HG02642 (cell line): ENCODE measurements around the gene TRIM54.

Experiments used
- ATAC-seq: cut with Tn5 transposase; IDR thresholded peaks from one replicate; pipeline ENCODE4 v1.9.1; 2021; ENCODE audit warnings: mild to moderate bottlenecking; ENCODE audit not compliant: unreplicated experiment, poor library complexity

Gene TRIM54, protein sequence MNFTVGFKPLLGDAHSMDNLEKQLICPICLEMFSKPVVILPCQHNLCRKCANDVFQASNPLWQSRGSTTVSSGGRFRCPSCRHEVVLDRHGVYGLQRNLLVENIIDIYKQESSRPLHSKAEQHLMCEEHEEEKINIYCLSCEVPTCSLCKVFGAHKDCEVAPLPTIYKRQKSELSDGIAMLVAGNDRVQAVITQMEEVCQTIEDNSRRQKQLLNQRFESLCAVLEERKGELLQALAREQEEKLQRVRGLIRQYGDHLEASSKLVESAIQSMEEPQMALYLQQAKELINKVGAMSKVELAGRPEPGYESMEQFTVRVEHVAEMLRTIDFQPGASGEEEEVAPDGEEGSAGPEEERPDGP

DNA sequence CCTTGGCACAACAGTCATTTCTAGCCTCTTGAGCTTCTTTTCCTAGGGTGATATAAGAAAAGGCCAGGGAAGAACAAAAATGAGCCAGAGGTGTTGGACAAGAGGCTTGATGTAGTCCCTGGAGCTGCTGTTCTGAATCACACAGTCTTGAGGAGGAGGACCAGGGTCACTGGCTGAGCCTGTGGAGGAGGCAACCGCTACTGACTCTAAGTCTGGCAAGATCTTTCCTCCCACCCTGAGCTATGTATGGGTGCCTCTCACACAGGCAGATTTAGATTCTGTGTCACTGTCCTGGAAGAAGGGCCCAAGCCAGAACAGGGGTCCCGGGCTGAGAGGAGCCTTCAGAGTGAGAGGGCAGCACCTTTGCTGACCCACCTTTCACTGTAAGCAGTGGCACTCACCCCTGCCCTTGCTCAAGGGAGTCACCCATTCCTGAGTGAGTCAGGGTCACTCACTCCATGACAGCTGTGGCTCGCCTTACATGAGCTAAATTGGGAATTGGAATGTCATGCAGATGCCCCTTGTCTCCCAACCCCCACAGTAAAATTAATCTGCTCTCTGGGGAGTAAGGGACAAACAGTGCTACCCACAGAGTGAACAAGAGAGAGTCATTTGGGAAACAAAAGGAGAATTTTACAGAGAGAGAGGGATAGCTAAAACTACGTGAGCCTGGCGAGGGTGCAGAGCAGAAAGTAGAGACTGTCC, at the start of gene TRIM54:
TRIM54 (plus strand) TSS at position 575 of the 705 bp plus-strand sequence. CDS start 303 bp downstream, outside the sequence.
- no peak for ATAC-seq

DNA sequence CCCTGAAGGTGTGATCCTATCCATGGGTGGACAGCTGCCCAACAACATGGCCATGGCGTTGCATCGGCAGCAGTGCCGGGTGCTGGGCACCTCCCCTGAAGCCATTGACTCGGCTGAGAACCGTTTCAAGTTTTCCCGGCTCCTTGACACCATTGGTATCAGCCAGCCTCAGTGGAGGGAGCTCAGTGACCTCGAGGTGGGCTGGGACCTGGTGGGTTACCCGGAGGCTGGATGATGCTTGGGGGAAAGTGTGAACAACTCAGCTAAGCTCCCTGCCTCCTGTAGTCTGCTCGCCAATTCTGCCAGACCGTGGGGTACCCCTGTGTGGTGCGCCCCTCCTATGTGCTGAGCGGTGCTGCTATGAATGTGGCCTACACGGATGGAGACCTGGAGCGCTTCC, 48.9 kb upstream of the TRIM54 start:
- ATAC-seq, result no peak

DNA sequence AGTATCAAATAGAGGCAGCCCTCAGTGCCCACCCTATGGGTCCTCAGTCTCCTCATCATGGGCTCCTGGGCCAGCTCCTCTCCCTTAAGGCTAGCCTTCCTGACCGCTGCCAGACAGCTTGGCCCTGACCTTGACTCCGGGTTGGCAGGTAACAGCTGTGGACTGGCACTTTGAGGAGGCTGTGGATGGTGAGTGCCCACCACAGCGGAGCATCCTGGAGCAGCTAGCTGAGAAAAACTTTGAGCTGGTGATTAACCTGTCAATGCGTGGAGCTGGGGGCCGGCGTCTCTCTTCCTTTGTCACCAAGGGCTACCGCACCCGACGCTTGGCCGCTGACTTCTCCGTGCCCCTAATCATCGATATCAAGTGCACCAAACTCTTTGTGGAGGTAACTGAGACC, 46.1 kb upstream of the TRIM54 start:
- no peak for ATAC-seq

DNA sequence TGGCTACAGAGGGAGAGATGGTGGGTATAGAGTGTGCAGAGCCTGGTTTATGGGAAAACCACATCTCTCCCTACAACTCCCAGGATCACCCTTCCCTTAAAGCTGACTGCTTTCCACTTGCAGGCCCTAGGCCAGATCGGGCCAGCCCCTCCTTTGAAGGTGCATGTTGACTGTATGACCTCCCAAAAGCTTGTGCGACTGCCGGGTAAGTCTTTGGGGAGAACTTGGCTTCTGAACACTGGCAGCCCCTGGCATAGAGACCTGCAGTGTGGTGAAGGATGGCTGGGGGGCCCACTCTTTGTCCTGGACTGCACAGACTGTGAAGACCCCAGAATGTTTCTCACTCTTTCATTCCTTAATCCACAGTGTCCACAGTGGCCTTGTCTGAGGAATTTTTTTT, 45.6 kb upstream of the TRIM54 start:
- ATAC-seq, result no peak

DNA sequence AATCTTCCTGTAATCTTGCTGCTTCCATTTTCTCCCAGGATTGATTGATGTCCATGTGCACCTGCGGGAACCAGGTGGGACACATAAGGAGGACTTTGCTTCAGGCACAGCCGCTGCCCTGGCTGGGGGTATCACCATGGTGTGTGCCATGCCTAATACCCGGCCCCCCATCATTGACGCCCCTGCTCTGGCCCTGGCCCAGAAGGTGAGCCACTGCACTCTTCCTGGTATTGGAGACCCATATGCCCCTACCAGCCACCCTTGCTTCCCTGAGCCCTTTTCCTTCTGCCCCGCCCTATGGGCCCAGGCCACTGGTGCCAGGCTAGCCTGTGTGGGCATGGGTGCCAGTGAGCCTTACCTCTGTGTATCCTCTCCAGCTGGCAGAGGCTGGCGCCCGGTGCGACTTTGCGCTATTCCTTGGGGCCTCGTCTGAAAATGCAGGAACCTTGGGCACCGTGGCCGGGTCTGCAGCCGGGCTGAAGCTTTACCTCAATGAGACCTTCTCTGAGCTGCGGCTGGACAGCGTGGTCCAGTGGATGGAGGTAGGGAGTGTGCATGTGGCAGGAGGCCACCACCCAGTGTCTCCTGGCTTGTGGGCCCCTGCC, 44.8 kb upstream of the TRIM54 start:
- ATAC-seq, result no peak

DNA sequence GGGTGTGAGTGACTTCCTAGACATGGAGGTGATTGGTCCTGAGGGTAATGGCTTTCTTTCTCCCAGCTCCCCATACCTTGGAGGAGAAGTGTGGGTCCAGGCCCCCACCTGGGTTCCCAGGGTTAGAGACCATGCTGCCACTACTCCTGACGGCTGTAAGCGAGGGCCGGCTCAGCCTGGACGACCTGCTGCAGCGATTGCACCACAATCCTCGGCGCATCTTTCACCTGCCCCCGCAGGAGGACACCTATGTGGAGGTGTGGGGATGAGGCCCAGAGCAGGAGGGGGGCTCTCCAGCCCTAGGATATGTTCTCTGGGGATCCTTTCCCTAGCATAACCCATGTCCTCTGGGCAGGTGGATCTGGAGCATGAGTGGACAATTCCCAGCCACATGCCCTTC, 43.3 kb upstream of the TRIM54 start:
- ATAC-seq, result no peak

DNA sequence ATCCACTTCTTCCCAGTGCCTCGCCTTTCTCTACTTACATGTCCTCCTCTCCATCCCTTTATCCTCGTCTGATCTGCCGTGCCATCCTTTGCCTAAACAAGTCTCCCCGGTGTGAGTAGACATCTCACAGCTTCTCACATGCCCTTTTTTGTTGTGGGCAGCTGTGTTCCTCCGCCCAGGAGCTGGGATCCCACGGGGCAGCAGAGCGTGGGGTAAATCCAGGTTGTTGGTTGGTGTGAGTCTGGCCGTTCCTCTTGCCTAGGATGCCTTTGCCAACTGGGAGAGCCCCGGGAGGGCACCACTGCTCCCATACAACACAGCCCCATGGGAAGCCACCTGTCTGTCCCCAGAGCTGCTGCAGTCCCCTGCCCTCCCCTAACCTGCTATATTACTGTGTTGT, 41.8 kb upstream of the TRIM54 start:
- ATAC-seq, result no peak

DNA sequence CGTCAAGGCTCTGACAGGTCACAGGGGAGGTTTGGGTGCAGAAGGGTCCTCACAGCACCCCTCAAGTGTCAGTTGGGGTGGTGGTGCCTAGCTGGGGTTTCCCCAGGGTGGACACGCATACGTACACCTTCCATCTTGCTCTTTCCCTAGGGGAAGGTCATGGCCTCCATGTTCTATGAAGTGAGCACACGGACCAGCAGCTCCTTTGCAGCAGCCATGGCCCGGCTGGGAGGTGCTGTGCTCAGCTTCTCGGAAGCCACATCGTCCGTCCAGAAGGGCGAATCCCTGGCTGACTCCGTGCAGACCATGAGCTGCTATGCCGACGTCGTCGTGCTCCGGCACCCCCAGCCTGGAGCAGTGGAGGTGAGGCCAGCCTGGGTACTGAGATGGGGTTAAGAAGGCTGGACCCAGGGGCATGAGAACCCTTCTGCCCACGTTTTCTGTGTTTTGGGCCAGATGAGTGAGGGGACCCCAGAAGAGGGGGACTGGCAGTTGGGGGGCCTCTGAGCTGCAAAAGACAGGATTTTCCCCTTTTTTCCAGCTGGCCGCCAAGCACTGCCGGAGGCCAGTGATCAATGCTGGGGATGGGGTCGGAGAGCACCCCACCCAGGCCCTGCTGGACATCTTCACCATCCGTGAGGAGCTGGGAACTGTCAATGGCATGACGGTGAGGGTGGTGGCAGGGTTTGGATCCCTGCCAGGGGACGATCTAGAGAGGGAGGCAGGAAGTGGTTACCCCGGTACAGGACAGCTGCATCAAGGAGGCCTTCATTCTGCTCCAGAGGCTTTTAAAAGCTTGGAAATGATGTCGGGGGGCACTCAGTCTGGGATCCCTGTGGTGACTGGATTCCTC, 40.2 kb upstream of the TRIM54 start:
- ATAC-seq, result no peak

DNA sequence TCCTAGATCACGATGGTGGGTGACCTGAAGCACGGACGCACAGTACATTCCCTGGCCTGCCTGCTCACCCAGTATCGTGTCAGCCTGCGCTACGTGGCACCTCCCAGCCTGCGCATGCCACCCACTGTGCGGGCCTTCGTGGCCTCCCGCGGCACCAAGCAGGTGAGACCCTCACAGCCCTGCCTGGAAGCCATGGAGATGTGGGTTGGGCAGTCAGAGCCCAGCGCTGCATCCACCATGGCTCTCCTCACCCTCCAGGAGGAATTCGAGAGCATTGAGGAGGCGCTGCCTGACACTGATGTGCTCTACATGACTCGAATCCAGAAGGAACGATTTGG, 39.6 kb upstream of the TRIM54 start:
- no peak for ATAC-seq

DNA sequence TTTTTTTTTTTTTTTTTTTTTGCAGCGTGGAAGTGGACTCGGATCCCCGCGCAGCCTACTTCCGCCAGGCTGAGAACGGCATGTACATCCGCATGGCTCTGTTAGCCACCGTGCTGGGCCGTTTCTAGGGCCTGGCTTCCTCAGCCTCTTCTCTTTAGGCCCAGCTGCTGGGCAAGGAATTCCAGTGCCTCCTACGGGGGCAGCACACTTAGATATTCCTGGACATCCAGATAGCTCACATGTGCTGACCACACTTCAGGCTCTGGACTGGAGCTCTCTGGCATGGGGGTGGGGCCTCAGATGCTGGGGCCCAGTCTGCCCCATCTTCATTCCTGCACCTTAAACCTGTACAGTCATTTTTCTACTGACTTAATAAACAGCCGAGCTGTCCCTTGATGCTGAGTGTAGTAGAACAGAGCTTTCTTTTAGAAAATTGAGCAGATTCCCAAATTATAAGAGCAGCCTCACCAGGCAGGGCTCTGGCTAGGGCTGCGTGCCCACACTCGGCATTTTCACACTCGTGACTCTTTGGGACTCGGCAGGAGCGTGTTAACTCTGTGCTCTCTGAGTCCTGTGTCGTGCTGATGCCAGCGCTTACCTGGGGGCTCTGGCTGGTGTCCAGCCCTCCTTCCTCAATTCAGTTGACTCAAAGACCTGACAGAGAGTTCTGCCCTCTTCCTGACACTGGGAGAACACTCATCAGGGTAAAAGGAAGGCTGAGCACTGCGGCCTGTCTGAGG, 38.7 kb upstream of the TRIM54 start:
- no peak for ATAC-seq

DNA sequence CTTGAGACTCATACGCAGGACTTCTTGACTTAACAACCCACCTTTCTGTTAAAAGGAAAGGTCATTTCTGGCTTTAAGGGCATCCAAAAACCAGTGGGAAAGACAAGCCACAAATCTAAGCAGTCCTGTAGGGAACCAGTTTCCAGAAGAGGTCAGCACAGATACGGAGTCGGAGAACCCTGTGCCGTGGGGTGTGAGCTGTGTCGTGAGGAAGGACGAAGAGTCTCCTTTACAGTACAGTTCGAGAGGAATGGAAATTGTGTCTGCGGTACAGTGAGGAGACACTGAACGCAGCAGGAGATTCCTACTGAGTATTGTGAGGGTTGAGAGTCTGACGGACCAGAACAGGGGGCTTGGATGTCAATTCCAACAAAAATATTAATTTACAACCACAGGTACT, 37.1 kb upstream of the TRIM54 start:
- no peak for ATAC-seq

DNA sequence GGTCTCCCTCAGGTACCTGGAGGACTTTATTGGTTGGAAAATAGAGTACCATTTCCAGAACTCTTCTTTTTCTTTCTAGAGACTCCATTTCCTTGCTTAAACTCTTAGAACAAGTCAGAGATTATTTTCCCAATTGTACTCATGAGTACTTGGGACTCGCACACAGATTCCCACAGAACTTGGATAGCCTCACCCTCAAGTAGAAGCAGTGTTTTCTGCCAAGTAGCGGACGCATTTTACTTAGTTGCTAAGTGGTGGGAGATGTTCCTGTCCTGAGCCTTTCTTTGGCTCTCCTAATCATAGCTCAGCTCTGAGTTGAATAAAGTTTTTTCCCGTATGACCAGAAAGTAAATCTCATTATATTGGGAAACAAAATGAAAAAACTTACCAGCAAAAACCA, 36.6 kb upstream of the TRIM54 start:
- ATAC-seq, result no peak

DNA sequence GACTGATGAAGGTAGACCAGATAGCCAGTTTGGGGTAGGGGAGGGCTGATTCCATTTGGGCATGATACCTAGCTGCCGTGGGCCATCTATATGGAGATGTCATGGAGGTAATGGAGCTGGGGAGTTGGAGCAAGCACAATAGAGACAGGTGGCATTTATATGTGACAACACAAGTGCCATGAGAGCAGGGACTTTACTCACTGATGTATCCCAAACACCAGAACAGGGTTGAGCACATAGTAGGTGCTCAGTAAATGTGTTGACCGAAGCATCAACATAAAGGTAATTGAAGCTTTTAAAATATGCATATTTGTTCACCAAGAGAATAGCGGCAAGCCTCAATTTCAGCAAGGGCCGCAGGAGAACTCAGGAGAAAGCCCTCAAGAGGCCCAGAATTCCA, 34.3 kb upstream of the TRIM54 start:
- no peak for ATAC-seq

DNA sequence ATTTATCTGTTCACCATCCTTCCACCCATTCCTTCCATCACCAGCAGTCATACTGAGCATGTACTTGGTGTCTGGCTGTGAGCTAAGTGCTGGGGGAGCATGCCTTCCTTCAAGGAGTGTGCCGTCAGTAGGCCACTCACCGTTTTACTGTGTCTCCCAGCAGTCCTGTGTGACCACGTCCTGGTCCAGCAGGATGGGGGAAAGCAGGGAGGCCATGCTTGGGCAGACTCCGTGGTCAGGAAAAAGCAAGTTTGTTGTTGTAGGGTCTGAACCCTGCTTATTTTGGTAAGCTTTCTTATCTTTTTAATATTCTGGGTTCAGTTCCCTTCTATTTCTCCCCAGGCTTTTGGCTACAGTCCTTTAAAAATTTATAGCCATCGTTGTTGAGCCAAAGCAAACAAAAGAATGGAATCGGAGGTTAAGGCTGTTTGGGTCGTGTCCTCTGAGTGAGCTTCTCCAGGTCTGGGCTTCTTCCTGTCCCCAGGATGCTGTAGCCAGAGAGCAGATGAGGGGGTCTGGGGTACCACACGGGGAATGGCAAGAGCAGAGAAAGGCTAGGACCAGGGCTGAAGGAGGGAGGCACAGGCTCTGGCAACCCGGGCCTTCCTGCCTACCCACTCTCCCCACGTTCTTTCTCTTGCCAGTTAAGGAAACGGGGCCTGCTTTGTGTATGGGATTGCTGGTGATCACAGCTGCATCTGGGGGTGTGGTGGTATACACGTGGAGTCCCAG, 32.9 kb upstream of the TRIM54 start:
- ATAC-seq, result no peak

DNA sequence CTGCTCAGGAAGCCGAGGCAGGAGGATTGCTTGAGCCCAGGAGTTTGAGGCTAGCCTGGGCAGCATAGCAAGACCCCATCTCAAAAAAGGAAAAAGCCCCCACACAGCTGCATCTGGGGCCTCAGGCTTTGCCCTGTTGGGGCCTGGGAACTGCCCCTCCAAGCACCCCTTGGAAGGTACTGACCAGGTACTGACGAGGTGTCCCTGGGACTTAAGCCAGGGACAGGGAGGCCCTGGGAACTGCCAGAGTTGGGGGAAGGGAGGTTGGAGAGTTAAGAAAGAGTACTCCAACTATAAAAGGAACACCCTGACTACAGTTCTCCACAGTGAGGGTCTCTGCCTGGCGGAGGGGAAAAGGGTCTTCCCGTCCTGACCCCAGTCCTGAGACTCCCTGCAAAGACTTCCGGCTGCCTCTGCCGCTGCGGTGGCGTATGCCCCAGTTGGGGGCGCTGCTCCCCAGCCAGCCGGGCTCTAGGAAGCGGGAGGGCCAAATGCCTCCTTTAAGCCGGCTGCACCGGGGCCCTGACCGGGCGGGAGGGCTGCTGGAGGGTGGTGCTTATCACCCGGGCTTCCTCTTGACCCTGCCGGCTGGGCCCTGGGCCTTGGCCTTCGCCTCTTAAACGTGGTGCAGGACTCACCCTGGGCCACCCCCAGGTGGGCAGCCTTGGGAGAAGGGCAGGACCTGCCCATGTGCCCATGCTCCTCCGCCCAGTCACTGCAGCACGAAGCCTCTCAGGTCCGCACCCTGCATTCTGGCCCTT, 32.2 kb upstream of the TRIM54 start:
- no peak for ATAC-seq

DNA sequence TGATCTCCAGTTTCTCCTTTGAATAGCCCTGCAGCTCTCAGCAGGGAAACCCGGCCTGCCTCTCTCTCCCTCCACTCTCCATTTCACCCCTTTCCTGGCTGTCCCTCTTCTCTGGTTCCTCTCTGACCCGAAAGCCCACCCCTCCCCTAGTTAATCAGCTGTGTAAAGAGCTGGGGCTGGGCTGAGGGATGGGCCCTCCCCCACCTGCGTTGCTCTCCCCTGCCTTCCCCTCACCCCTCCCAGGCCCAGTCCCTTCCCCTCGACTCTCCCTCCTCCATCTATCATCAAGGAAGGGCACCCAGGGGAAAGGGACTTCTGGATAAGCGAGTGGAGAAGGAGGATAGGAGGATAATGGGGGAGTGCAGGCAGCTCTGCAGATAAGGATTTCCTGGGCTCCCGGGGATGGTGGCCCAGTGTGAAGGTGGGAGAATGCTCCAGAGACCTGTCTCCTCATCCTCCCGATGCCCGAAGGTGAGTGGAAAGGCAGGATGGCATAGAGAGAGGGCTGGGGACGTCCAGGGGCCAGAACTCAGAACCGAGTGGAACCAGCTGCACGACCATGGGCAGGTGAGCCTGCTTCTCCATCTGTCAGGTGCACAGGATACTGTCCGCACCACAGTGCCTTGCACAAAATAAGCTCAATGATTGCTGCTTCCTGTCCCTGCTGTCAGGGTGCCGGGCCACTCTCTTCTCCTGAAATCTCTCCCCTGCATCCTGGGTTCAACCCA, 31.4 kb upstream of the TRIM54 start:
- no peak for ATAC-seq

DNA sequence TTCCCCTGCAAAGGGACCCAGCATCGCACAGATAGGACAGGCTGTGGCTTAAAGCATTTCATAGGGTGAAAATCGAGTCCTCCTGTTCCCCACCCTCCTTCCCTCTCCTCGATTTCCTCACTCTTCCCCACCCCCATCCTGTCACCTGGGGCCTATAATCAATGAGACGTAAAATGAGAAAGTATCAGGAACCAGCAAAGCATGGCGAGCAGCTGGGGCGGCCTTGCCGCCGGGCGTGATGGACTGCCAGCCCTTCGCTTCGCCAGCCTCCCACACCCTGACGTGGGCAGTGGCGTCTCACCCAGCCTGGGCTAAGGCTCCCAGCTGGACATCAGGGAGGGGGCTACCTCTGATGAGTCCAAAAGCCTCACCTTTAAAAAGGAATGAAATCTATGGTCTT, 30.5 kb upstream of the TRIM54 start:
- no peak for ATAC-seq

DNA sequence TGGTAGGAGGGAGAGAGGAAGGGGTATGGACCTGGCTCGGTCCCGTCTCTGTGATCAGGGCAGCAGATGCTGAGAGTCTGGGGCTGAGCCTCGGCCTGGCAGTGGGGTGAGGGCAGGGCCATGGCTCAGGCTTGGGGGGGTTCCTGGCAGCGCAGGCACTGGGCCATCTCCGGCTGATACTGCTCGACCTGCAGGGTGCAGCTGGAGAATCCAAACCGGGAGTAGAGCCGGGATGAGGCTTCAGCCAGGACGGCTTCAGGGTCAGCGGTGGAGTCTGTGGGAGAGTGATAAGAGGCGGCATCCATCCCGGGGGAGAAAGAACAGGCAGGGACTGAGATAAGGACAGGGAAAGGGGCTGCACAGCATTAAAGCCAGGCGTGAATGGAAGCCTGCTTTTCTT, 27.0 kb upstream of the TRIM54 start:
- ATAC-seq, result no peak
